ENCODE measurements around the gene SIGLEC11.

GRCh38 chr19:49978324-49978723, 17.4 kb upstream of the SIGLEC11 start:
- TF ChIP-seq CTCF (conservative IDR thresholded peaks at IDR 0.05 in 1 of 2, IDR thresholded peaks at IDR 0.05 in 1 of 2; ENCODE audit: extremely low read depth in 1 of 2, insufficient read depth in 1 of 2, low read depth in 1 of 2, low read length in 2 of 2) (no peak), EZH2 (IDR thresholded peaks at IDR 0.05; ENCODE audit: borderline replicate concordance, low read length) (no peak)
